H1 (cell line): Measurements from ENCODE around the gene LDLRAD3. TPM values are rescaled to one million over a fixed set of nuclear protein-coding genes. Genes with fewer than 3 reads are reported as not detected.

ENCODE experiments used
- BACH1 ChIP-seq: IDR thresholded peaks from 2 replicates; pipeline ENCODE4 v1.6.1; 2012; ENCODE audit warnings: low read length, improper control_type of control experiment
- CHD7 ChIP-seq: fragments of 300-600 bp; sonication (generic); IDR thresholded peaks from 2 replicates; pipeline ENCODE4 v1.7.1; 2012; ENCODE audit warnings: low read length, moderate library complexity, mild to moderate bottlenecking, inconsistent platforms; ENCODE audit not compliant: insufficient replicate concordance
- MAFK ChIP-seq: IDR thresholded peaks from 2 replicates; pipeline ENCODE4 v1.6.1; 2012; ENCODE audit warnings: low read depth, mild to moderate bottlenecking, improper control_type of control experiment, low read length
- SUZ12 ChIP-seq: fragments of 200-600 bp; sonication (generic); IDR thresholded peaks from 2 replicates; pipeline ENCODE4 v1.6.1; 2012; ENCODE audit warnings: mild to moderate bottlenecking, inconsistent platforms, low read length, moderate library complexity, mixed read lengths
- TCF12 ChIP-seq: IDR thresholded peaks from 2 replicates; pipeline ENCODE4 v1.6.1; 2011; ENCODE audit warnings: low read depth, mild to moderate bottlenecking, low read length
- polyA plus RNA-seq, 7 experiments: library from polyadenylated mRNA; depleted of rRNA in 3 of 7; stranded (reverse) in 5 of 7; unstranded in 2 of 7; fragments of >200 nt in 5 of 7; fragments of 200-250 nt in 2 of 7; gene quantifications; 1 replicate in 5 of 7; 2 replicates in 1 of 7; 4 replicates in 1 of 7; pipeline versions ENCODE4 v1.2.1 to v1.2.3, GENCODE V29; 2011 to 2013; ENCODE audit warnings: missing spikeins in 2 of 7, mixed read lengths in 2 of 7
- total RNA-seq: library from RNA; stranded (reverse); fragmentation: NEBNext Ultra II Directional; extraction: Animal tissue kit (Norgen Biotek cat#: 25700); gene quantifications from 2 replicates; pipeline ENCODE4 v1.2.1, GENCODE V29; 2021
- TF ChIP-seq, protein P1 (sequence below), 3 experiments: IDR thresholded peaks; 1 replicate in 2 of 3; 2 replicates in 1 of 3; pipeline versions ENCODE4 v1.5.1 to v1.6.1; 2011; ENCODE audit warnings: low read length in 3 of 3, mild to moderate bottlenecking in 3 of 3, inconsistent platforms in 2 of 3, low read depth in 1 of 3, moderate library complexity in 1 of 3; ENCODE audit not compliant: insufficient read depth in 1 of 3; ENCODE audit errors: control extremely low read depth in 1 of 3

Gene LDLRAD3
- total and polyA plus RNA-seq, 2 of the 8 experiments (the other 6 are each of a cell fraction or from before 2014, with no cell fraction given) = 18.6 to 22.8 TPM

- TF ChIP-seq CHD7 = no peak
- no peak for TF ChIP-seq SUZ12
- no peak for TF ChIP-seq MAFK
- no peak for TF ChIP-seq BACH1
- TF ChIP-seq TCF12 = no peak
- TF ChIP-seq, protein P1, sequence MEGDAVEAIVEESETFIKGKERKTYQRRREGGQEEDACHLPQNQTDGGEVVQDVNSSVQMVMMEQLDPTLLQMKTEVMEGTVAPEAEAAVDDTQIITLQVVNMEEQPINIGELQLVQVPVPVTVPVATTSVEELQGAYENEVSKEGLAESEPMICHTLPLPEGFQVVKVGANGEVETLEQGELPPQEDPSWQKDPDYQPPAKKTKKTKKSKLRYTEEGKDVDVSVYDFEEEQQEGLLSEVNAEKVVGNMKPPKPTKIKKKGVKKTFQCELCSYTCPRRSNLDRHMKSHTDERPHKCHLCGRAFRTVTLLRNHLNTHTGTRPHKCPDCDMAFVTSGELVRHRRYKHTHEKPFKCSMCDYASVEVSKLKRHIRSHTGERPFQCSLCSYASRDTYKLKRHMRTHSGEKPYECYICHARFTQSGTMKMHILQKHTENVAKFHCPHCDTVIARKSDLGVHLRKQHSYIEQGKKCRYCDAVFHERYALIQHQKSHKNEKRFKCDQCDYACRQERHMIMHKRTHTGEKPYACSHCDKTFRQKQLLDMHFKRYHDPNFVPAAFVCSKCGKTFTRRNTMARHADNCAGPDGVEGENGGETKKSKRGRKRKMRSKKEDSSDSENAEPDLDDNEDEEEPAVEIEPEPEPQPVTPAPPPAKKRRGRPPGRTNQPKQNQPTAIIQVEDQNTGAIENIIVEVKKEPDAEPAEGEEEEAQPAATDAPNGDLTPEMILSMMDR (IDR thresholded peaks at IDR 0.05; ENCODE audit: control extremely low read depth in 1 of 3, insufficient read depth in 1 of 3, low read depth in 1 of 3, low read length in 3 of 3) = no peak
Observed at GRCh38 chr11:36142439-36142838, 198.6 kb downstream of the LDLRAD3 start (continued).
